GM21786 (cell line): ENCODE measurements around the gene FAM200C.
A peak's percentile ranks its signal among the peaks of the same experiment; 100 is the strongest.
"Not testable (repeated sequence)": the region's sequence is repeated elsewhere in the genome, so short reads cannot be mapped to it uniquely, and the experiment has no call there.

ENCODE experiments used
- ATAC-seq: cut with Tn5 transposase; IDR thresholded peaks from one replicate; pipeline ENCODE4 v1.9.1; 2021; ENCODE audit not compliant: unreplicated experiment

FAM200C gene

DNA sequence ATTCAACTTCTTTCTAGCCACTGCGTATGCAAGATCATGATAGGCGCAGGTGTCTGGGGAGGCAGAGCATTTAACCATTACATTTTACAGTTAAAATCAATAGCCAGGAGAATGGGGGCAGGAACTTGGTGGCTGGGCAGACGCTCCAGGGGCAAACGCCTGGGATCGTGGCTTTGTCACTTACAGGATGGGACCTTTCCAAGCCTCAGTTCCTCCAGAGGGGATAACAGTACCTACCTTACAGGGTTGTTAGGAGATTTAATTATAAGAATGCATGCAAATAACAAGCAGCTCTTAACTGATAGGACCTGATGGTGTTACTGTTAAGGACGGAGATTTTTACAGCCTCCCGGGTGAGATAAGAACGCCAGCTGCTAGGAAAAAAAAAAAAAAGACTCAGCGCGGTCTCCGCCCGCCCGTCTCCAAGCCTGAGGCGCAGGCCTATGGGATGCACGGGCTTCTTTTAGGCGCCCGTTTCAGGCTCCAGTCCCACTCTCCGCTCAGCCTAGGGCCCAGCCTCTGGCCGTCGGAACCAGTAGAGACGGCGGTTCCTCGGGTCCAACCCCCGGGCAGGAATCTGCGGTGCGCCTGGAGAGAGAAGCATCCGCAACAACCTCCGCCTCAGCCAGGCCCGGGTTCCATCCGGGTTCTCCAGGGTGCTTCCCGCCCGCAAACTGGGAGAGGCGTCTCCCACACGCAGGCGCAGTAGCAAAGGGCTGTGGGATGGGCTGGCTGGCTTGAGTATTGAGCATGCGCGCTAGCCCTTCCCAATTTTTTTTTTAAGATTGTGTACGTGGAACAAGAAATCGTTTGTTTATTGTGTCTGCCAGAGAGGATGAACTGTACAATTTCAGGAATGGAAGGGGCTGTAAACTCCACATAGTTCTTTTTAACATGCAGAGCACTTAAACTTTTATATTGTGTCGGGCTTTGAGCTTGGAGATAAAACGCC is at the start of gene FAM200C:
TSS of gene FAM200C (minus strand) at position 653 of the 952 bp plus-strand sequence. CDS start 4,564 bp downstream, outside the sequence.
- ATAC-seq, result peak; percentile 90

DNA sequence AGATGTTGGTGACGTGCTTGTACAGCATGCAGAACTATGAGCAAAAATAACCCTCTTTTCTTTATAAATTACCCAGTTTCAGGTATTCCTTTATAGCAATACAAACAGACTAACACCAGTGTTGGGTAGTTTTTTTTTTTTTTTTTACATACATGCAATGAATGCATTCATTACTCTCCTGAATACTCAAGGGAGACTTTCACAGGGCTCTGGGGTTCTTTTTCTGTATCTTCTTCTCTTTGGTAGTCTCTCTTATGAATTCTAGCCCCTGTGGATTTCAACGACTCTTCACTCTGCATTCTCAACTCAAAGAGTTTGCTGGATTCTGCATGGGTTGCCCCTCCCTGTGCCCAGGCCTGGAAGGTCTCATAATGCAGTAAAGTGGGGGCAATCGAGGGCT is 49.6 kb upstream of the FAM200C start:
- no peak for ATAC-seq

DNA sequence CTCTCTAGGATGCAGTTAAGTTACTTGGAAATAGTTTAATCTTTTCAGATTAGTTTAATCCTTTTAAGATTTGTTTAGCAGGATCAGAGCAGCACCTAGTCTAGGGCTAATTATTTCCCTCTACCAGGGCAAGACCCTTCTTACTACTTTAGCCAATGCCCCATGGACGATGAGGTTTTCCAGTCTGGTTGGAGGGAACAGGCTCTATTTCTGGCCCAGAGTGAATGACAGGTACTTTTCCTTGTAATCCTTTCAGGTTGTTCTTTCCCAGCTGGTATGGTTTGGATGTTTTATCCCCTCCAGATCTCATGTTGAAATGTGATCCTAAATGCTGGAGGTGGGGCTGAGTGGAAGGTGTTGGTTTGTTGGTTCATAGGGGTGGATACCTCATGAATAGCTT is 49.0 kb upstream of the FAM200C start:
- no peak for ATAC-seq

DNA sequence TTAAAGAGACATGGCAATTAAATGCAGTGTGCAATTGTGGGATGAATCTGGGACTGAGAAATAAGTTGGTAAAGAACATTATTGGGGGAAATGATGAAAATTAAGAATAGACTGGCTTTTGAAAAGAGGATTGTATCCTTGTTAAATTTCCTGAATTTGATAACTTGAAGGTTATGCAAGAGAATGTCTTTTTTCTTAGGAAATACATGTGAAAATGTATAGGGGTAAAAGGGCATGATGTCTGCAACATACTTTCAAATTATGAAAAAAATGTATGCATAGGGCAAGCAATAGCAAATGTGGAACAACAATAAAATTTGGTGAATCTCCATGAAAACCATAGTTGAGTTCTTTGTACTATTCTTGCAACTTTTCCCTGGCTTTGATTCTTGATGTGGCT is 45.9 kb upstream of the FAM200C start:
- ATAC-seq, result no peak

DNA sequence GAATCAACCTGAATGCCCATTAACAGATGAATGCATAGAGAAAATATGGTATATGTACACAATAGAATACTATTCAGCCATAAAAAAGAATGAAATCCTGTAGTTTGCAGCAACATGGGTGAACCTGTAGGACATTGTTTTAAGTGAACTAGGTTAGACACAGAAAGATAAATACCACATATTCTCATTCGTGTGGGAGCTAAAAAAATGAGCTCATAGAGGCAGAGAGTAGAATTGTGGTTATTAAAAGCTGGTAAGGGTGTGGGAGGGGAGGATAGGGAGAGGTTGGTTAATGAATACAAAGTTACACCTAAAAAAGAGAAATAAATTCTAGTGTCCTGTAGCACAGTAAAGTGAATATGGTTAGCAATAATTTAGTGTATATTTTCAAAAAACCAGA is 45.3 kb upstream of the FAM200C start:
- ATAC-seq, result no peak

DNA sequence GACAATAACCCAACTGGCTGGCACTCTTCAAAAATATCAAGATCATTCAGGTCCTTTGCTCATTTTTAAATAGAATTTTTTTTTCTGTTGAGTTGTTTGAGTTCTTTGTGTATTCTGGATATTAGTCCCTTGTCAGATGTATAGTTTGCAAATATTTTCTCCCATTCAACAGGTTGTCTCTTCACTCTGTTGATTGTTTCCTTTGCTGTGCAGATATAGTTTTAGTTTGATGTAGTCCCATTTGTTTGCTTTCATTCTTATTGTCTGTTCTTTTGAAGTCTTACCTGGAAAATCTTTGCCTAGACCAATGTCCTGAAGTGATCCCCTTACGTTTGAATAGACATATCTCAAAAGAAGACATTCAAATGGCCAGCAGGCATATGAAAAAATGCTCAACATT is 44.6 kb upstream of the FAM200C start:
- no peak for ATAC-seq

DNA sequence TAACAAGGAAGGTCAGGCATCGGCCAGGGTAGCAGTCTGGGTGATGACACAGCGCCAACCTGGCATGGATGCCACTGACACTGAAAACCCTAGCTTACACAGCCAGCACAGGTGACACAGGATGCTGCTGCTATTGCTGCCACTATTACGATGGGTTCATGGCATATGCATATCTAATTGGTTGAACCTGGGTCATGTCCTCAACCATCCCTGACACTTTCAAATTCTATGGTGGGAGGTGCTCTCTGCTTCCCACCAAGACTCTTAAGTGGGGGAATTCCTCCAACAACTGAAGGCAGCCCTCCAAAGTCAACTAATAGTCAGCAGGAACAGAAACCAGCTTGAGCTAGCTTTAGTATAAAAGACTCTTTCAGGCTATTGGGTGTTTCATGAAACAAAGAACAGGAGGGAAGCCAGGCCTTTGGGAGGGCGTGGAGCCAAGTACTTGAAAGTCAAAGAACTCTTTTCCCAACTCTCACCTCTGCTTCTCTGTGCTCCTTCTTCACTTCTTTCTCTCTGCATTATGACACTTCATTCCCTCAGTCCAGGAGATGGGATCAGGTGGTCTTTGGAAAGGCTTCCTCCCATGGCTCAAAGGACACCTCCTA is 43.1 kb upstream of the FAM200C start:
- peak; percentile 22 for ATAC-seq

DNA sequence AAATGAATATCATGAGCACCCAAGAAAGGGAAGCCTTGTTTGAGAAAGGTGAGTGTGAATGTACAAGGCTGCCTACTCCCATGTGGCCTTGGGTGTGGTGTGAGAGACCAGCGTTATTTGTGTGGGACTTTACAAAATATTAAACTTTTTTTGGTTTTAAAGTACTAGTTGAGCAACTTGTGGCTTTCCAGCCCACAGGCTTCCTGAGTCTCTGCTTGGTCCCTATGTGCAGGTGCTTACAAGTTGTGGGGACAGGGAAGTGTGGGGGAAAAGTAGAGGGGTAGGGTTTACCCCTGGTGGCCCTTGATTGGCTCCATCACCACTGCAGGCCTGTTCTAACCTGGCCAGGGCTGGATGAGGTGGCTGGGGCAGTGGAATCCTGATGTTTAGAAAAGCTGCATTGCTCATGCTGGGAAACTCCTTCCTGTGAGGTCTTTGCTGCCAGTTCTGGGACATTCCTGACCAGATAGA is 41.5 kb upstream of the FAM200C start:
- peak; percentile 16 for ATAC-seq

DNA sequence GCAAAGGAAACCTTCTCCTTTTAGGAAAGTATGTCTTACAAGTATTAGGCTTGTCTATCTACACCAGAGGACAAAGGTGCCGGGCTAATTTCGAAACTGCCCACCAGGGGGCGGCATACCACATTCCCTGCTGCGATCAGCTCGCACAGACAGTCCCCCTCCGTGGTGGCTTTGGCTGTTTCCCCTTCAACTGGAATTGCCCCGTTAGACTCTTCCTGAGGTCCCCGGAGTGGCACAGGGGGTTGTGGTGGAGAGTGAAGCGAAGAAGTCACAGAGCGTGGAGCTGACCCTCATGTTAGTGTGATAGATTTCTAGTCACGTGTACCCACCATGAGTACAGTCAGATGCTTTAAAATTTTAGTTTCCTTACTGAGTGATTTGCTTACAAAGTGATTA is 39.3 kb upstream of the FAM200C start:
- peak; percentile 52 for ATAC-seq

DNA sequence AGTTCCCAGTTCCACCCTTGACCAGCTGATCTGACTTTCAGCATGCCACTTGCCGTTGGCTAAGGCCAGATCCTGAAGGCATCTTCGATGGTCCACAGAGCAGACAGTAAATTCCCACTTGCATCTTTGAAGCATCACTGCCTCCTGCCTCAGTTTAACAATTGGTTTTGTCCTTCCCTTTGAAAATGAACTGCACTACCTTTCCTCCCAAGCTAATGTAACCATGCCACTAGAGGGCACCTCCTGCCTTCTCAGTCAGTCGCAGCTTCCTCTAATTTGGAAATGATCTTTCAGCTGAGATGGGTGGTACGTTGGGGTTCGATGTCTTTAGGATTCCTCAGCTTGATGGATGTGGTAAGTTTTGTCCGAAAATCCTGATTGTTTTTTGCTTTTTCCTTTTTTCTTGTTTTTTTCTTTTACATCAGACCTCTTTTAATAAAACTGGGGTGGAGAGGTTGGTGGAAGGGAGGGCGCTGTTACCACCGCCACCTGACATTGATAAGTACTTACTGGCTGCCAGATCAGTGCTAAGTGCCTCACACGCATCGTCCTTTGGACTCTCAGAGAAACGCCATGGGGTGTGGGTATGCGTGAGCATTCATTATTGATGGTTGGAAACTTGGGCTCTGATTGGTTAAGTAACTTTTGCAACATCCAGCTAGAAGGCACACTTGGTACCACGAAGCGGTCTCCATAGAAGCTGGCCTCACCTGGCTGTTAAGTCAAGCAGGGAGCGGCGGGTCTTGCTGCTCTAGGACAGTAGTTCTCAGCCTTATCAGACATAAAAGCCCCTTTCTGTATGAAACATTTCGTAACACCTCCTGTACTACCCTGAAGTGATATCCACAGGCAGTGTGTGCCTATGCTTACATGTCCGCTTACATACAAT is 38.7 kb upstream of the FAM200C start:
- peak; percentile 32 for ATAC-seq

DNA sequence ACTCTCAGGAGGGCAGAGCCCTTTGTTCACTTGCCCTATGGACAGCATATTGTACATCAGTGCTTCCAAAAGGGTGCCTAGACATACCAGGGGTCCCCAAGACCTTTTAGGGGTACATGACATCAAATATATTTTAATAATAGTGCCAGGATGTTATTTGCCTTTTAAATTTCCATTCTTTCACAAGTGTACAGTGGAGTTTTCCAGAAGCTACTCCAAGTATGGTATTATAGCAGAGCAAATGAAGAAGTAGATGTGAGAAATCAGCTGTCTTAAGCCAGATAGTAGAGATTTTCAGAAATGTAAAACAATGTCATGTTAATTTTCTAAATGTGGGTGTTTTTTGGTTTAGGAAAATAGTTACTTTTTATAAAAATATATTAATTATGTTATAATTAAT is 37.4 kb upstream of the FAM200C start:
- ATAC-seq, result no peak

DNA sequence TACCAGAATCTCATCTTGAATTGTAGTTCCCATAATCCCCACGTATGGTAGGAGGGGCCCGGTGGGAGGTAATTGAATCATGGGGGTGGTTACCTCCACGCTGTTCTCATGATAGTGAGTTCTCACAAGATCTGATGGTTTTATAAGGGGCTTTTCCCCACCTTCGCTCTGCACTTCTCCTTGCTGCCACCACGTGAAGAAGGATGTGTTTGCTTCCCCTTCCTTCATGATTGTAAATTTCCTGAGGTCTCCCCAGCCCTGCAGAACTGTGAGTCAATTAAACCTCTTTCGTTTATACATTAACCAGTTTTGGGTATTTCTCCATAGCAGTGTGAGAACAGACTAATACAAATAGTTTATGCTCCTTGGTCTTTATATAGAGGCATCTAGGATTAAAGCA is 36.8 kb upstream of the FAM200C start:
- ATAC-seq, result not testable (repeated sequence)

DNA sequence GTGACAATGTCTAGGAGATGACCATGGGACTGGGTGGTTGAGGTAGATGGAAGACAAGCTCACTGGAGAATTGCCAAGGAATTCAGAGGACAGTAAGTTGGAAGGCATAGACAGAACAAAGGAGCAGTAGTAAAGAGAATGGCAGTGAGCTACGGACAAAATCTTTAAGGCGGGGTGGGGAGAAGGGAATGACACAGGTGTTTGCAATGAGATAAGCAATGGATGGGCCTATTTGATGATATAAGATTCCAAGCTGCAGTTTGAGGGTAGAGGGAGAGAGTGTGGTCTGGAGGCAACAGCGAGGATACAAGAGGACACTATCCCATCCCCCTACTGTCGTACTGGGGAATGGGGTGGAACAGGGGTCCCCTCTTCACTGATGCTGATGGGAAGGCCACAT is 36.2 kb upstream of the FAM200C start:
- ATAC-seq, result no peak

DNA sequence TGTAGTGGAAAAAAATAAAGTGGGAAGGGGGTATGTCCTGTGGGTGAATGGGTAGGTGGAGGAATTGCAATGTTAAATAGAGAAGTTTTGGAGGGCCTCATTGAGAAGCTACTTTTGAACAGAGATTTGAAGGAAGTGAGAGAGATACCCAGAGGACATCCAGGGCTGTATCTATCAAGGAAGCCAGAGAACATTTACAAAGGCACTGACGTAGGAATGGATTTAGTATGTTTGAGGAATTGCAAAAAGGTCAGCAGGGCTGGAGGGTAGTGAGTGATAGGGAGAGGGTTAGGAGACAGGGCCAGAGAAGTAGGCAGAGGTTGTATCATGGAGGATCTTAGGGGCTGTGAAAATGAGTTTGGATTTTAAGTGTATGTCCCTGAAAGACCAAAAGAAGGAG is 35.7 kb upstream of the FAM200C start:
- ATAC-seq, result no peak

DNA sequence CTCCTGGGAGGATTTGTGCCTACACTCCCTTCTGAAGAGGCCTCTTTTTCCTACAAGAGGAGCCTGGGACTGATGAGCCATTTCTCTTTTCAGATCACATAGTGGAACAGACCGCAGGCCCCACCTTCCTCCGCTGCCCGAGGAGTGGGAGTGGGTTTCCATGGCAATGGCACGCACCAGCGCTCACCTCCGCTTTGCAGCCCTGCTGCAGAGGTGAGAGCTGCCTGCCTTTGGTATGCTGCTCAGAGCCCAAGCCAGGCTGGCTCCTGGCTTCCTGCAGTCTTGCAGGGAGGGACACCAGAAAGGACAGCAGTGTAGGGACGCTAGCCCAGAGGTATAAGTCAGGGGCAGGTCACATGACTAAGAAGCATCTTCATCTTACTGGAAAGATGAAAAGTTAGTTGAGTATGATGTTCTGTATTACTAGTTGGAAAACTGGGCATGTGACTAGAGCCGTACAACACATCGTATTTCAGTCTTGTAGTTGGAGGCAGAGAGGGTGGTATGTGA is 34.2 kb upstream of the FAM200C start:
- ATAC-seq, result peak; percentile 72

DNA sequence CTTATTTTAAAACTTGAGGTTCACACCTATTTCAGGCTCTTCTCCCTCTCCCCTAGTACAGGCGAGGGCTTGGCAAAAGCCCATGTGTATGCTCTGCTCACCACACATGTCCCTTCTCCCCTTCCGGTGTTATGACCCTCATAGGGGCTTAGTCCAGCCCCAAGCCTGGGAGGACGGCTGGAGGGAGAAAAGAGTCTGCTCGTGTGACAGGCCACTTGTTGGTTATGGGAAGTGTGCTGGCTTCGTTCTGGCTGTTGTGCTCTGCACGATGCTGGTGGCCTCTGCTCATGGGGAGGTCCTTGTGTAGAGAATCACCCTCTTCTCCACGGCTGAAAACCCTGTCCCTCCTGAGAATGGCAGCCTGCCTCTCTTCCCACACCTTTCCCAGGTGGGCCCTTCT is 32.9 kb upstream of the FAM200C start:
- ATAC-seq, result no peak

DNA sequence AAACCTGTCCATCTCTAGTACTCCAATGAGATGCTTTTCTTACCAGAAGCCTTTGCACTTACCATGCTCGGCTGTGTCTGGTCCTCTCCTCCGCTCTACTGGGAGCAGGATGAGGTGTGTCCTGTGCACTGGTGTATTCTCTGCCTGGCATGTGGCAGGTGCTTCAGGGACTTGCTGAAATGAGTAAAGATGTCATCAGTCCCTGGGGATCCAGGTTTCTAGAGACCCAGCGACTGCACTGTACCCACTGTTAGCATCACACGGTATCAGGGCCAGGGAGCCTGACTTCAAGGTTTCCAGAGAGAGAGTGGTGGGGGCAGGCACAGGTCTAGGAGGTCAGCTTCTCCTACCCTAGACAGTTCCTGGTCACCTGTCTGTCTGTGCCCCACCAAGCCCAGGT is 32.3 kb upstream of the FAM200C start:
- ATAC-seq, result peak; percentile 36

DNA sequence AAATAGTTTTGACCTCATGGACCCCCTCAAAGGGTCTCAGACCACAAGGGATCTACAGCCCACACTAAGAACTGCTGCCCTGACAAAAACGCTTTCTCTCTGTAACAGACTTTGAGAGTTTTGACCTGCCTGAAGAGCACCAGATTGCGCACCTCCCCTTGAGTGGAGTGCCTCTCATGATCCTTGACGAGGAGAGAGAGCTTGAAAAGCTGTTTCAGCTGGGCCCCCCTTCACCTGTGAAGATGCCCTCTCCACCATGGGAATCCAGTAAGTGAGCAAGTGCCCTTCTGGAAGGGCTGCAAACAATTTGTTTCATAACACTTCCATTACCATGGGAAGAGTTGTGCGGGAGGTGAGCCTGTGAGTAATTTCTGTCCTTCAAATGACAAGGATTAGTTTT is 27.8 kb upstream of the FAM200C start:
- no peak for ATAC-seq

DNA sequence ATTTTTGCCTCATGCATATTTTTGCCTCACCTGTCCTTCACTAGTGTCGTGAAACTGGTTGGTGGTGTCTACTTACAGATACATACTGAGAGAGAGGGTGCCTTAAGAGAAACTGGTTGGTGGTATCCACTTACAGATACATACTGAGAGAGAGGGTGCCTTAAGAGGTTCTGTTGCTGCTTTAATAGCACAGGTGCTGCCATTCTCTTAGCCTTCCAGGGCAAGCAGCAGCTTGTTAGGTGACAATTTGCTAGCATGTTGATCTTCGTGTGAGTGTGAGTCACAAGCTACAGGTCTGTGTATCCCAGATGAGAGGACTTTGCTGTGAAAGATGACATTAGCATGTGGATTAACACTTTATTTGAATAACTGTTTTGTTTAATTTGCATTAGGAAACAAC is 23.2 kb upstream of the FAM200C start:
- no peak for ATAC-seq

DNA sequence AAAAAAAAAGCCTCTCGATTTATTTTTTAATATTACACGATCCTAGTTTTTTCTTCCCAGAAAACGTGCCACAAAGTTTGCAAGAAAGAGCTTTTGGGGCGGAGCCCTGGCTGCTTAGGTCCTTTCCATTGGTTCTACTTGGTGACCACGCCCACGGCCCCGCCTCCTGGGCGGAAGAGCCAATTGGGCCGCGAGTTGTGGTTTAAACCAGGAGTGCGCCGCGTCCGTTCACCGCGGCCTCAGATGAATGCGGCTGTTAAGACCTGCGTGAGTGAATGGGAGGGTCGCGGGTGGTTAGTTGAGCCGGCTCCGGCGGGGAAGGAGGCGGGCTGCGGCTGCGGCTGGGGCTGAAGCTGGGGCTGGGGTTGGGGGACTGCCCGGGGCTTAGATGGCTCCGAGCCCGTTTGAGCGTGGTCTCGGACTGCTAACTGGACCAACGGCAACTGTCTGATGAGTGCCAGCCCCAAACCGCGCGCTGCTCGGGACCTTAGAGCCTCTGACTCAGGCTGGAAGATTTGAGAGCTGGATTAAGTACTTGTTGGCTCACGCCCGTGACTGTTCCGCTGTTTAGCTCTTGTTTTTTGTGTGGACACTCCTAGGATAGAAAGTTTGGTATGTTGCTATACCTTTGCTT is 21.9 kb upstream of the FAM200C start, which contains the start of gene PTTG1:
TSS of gene PTTG1 (plus strand) at position 231 of the 634 bp plus-strand sequence. CDS start 458 bp downstream, outside the sequence.
- peak; percentile 65 for ATAC-seq

DNA sequence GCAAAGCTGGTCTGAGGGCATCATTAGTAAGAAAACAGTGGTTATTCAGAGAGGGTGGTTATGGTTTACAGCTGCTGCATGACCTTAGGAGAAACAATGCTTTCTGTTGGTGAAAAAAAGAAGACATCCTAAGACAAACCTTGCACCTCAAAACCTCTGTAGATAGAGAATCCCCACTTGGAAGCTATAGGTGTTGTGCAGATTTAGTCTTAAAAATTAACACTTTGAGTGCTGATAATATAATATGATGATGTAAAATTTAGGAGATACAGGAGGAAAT is 20.4 kb upstream of the FAM200C start:
- ATAC-seq, result no peak
